RWPE2 (cell line): Measurements from ENCODE around the gene SLC7A7.
"Not testable (repeated sequence)": the region's sequence is repeated elsewhere in the genome, so short reads cannot be mapped to it uniquely, and the experiment has no call there.

ENCODE experiments used
- ATAC-seq: fragments of 200-7000 bp; cut with Tn5 transposase; 3 replicates; pipeline ENCODE4 v1.9.1; 2021; ENCODE audit warnings: low read depth
- DNase-seq: peaks from one replicate; pipeline ENCODE4 v3.0.0-alpha.2; 2020; ENCODE audit warnings: low spot score
- H3K27ac ChIP-seq: fragments of 450-650 bp; 2 replicates; pipeline ENCODE4 v1.5.1; 2017; ENCODE audit warnings: mild to moderate bottlenecking; ENCODE audit not compliant: poor library complexity, severe bottlenecking
- H3K27me3 ChIP-seq: fragments of 250-450 bp; sonication (Bioruptor Pico); 2 replicates; pipeline ENCODE4 v1.5.1; 2021; ENCODE audit warnings: mild to moderate bottlenecking, moderate library complexity; ENCODE audit not compliant: insufficient read depth, poor library complexity, severe bottlenecking
- H3K36me3 ChIP-seq: fragments of 250-450 bp; sonication (Bioruptor Pico); 2 replicates; pipeline ENCODE4 v1.5.1; 2020; ENCODE audit warnings: low read depth, mild to moderate bottlenecking, moderate library complexity
- H3K4me1 ChIP-seq: fragments of 250-450 bp; sonication (Bioruptor Pico); 2 replicates; pipeline ENCODE4 v1.5.1; 2021; ENCODE audit warnings: mild to moderate bottlenecking, moderate library complexity; ENCODE audit not compliant: insufficient read depth, poor library complexity, severe bottlenecking
- H3K4me3 ChIP-seq: fragments of 250-450 bp; sonication (Bioruptor Pico); 2 replicates; pipeline ENCODE4 v1.5.1; 2021; ENCODE audit warnings: mild to moderate bottlenecking, moderate library complexity; ENCODE audit not compliant: severe bottlenecking
- H3K9me3 ChIP-seq: fragments of 250-450 bp; sonication (Bioruptor Pico); 2 replicates; pipeline ENCODE4 v1.5.1; 2021; ENCODE audit warnings: mild to moderate bottlenecking, moderate library complexity; ENCODE audit not compliant: severe bottlenecking
- TF ChIP-seq, protein P1 (sequence below): fragments of 450-650 bp; IDR thresholded peaks from one replicate; pipeline ENCODE4 v1.5.1; 2017; ENCODE audit warnings: mild to moderate bottlenecking, moderate library complexity; ENCODE audit not compliant: poor library complexity, severe bottlenecking

The SLC7A7 gene

DNA sequence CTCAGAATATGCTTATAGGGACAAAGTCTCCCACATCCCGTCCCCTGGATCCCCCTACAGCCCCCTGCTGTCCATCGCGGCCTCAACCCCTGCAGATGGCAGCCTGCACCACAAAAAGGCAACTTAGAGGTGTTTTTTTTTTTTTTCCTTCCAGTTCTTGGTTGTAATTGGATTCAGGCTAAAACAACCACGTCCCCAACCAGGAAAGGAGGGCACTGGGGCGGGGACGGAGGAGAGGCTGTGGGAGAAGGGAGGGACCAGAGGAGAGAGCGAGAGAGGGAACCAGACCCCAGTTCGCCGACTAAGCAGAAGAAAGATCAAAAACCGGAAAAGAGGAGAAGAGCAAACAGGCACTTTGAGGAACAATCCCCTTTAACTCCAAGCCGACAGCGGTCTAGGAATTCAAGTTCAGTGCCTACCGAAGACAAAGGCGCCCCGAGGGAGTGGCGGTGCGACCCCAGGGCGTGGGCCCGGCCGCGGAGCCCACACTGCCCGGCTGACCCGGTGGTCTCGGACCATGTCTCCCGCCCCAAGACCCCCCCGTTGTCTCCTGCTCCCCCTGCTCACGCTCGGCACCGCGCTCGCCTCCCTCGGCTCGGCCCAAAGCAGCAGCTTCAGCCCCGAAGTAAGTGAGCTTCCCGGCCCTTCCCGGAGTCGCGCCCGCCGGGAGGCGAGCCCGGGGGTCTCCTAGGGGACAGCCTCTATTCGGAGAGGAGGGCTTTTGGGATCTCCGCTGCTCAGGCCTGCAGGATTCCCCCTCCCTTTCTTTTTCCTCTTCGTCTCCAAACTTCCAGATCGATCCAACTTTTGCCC lies 21.3 kb upstream of the SLC7A7 start, which contains the start of gene MMP14:
MMP14 (plus strand) TSS at position 285 of the 813 bp plus-strand sequence; CDS start at position 518, 233 bp downstream.
- peaks cover 77% of the 10 kb centered on the region for H3K36me3 ChIP-seq
- H3K27me3 ChIP-seq = no peaks in the 10 kb centered on the region
- peaks cover 23% of the 10 kb centered on the region for H3K4me1 ChIP-seq
- peak within 1 kb of the TSS; percentile 93 for H3K4me3 ChIP-seq
- no peaks in the 10 kb centered on the region for H3K9me3 ChIP-seq
- TF ChIP-seq, protein P1, sequence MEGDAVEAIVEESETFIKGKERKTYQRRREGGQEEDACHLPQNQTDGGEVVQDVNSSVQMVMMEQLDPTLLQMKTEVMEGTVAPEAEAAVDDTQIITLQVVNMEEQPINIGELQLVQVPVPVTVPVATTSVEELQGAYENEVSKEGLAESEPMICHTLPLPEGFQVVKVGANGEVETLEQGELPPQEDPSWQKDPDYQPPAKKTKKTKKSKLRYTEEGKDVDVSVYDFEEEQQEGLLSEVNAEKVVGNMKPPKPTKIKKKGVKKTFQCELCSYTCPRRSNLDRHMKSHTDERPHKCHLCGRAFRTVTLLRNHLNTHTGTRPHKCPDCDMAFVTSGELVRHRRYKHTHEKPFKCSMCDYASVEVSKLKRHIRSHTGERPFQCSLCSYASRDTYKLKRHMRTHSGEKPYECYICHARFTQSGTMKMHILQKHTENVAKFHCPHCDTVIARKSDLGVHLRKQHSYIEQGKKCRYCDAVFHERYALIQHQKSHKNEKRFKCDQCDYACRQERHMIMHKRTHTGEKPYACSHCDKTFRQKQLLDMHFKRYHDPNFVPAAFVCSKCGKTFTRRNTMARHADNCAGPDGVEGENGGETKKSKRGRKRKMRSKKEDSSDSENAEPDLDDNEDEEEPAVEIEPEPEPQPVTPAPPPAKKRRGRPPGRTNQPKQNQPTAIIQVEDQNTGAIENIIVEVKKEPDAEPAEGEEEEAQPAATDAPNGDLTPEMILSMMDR = peak; percentile 64
- peak; percentile 44 for ATAC-seq
- peak within 1 kb of the TSS; percentile 98 for H3K27ac ChIP-seq
- peak; percentile 80 for DNase-seq

DNA sequence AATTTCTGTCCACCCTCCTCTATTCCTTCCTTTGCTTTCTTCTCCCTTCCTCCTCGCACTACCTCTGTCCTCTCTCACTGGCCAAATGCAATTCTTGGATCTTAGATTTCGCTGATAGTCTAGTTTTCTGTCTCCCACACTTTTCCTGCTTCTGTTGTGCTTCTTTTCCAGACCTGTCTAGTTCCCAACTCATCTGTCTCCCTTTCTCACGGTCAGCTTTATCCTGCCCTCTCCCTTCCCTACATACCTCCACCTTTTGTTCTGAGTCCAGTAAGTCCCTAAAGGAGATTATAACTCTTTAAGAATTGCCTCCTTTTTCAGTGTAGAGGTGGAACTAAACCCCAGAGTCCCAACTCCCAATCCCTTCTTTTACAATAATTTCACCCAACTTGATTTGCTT lies 20.3 kb upstream of the SLC7A7 start:
- Histone ChIP-seq H3K27ac (peak overlapping the region; percentile 98), H3K9me3 (no peaks in the 10 kb centered on the region), H3K4me1 (peaks cover 26% of the 10 kb centered on the region), H3K4me3 (no peak overlapping the region), H3K27me3 (no peaks in the 10 kb centered on the region), H3K36me3 (peaks cover 71% of the 10 kb centered on the region)
- TF ChIP-seq, protein P1 = no peak
- no peak for ATAC-seq
- no peak for DNase-seq

- Histone ChIP-seq H3K9me3 (no peaks in the 10 kb centered on the region), H3K4me3 (peak overlapping the region; percentile 55), H3K27me3 (no peaks in the 10 kb centered on the region), H3K27ac (peak overlapping the region; percentile 56), H3K4me1 (peaks cover 8% of the 10 kb centered on the region), H3K36me3 (peaks cover 40% of the 10 kb centered on the region)
- ATAC-seq (no peak), DNase-seq (no peak)
- TF ChIP-seq, protein P1 = no peak
Measured at GRCh38 chr14:22830443-22831010, 15.3 kb upstream of the SLC7A7 start.

DNA sequence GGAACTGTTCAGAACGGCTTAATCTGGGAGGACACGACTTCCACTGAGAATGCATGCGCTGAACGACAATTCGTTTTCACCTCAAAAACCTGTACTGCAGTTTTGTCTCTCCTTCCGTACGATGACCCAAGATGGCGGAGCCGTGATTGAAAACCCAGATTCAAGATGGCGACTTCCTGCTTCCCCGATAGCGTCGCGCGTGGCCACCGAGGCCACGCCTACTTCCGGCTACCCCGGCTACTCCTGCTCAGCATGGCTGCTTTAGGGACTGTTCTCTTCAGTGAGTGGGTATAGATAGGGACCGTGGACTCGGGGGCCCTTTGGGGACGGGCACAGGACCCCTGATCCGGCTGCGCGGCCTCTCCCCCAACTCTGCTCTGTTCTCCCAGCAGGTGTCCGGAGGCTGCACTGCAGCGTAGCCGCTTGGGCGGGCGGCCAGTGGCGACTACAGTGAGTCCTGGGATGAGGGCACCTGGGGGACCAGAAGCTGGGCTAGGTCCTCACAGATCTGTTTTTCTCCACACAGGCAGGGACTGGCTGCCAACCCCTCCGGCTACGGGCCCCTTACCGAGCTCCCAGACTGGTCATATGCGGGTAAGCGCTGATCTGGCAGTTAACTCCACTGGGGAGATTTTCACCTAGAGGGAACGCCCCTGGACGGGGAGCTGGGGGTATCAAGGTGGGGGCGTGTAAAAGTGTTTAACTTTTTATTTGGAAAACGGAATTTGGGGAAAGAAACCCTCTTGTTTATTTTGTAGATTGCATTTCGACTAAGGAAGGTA lies 14.6 kb upstream of the SLC7A7 start, which contains the start of gene MRPL52:
MRPL52 (plus strand) TSS at position 227 of the 782 bp plus-strand sequence; CDS start at position 253, 26 bp downstream.
- peaks cover 11% of the 10 kb centered on the region for H3K4me1 ChIP-seq
- DNase-seq = peak; percentile 90
- ATAC-seq = peak; percentile 84
- peaks cover 38% of the 10 kb centered on the region for H3K36me3 ChIP-seq
- no peaks in the 10 kb centered on the region for H3K9me3 ChIP-seq
- H3K4me3 ChIP-seq = peak within 1 kb of the TSS; percentile 55
- H3K27ac ChIP-seq = peak within 1 kb of the TSS; percentile 56
- TF ChIP-seq, protein P1 = no peak
- no peaks in the 10 kb centered on the region for H3K27me3 ChIP-seq

DNA sequence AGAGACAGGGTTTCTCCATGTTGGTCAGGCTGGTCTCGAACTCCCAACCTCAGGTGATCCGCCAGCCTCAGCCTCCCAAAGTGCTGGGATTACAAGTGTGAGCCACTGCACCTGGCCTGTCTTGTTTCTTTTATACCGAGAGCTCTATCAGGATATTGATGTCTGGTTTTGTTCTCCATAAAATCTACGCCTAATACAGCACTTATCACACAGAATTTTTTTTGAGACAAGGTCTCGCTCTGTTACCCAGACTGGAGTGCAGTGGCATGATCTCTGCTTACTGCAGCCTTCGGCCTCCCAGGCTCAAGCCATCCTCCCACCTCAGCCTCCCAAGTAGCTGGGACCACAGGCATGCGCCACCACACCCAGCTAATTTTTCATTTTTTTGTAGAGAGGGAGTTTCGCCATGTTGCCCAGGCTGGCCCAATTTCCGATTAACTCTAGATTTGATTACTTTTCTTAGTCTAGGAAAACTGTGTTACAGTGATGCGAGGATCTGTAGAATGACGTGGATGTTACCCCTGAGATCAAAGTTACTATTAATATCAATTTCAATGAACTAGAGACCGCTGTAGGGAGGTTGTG lies 13.9 kb upstream of the SLC7A7 start:
- H3K36me3 ChIP-seq = peaks cover 31% of the 10 kb centered on the region
- H3K27me3 ChIP-seq, ATAC-seq, H3K9me3 ChIP-seq, DNase-seq: not testable (repeated sequence)
- peak overlapping the region; percentile 55 for H3K4me3 ChIP-seq
- H3K4me1 ChIP-seq = peaks cover 16% of the 10 kb centered on the region
- peak overlapping the region; percentile 56 for H3K27ac ChIP-seq
